ENCODE measurements around the gene SPDEF. TPM values are rescaled to one million over a fixed set of nuclear protein-coding genes. Genes with fewer than 3 reads are reported as not detected.
A peak's percentile ranks its signal among the peaks of the same experiment; 100 is the strongest.

The SPDEF gene
- total RNA-seq, 6 experiments from 2014 or later: not detected

- WGBS (ENCODE audit: insufficient coverage, low coverage, low lambda C conversion rate, missing lambda C conversion rate): 77% methylated on average over 9 of the region's 12 CpGs
- Histone ChIP-seq H3K4me3 (no peak overlapping the region), H3K36me3 (no peaks in the 10 kb centered on the region), H3K27ac (no peak overlapping the region), H3K9me3 (no peaks in the 10 kb centered on the region), H3K4me1 (peaks cover 0 to 9% (median 0%) of the 10 kb centered on the region in 4 donors), H3K27me3 (no peaks in the 10 kb centered on the region)
- ATAC-seq: no peak
- intact Hi-C loops (cut with DNase I): loop anchor here in 1 of 2 donors (10.0 kb wide), 1 partner anchor 63 kb away; the partner anchor contains the start of gene PACSIN1
- TF ChIP-seq POLR2A (IDR thresholded peaks at IDR 0.05) (no peak), CTCF (IDR thresholded peaks at IDR 0.05) (no peak)
- DNase-seq: no peak
These were observed 28.1 kb downstream of the SPDEF start for GRCh38 chr6:34527751-34528670.

- Histone ChIP-seq H3K27ac (no peak overlapping the region), H3K27me3 (no peaks in the 10 kb centered on the region), H3K4me3 (peak overlapping the region in 2 of 3 donors; percentile 21 to 22), H3K9me3 (no peaks in the 10 kb centered on the region), H3K36me3 (no peaks in the 10 kb centered on the region), H3K4me1 (peaks cover 0 to 9% (median 0%) of the 10 kb centered on the region in 4 donors)
- WGBS (ENCODE audit: insufficient coverage, low coverage, low lambda C conversion rate, missing lambda C conversion rate): 20% methylated on average over 9 of the region's 53 CpGs
- intact Hi-C loops (cut with DNase I): loop anchor here in 1 of 2 donors (10.0 kb wide), 1 partner anchor 62 kb away; the partner anchor contains the start of gene PACSIN1
- DNase-seq: peak; percentile 97
- no peak for TF ChIP-seq POLR2A (IDR thresholded peaks at IDR 0.05)
- TF ChIP-seq CTCF (IDR thresholded peaks at IDR 0.05): peak; percentile 75 to 89 (median 83)
- ATAC-seq: peak; percentile 94 to 99 (median 96)
These were observed 29.0 kb downstream of the SPDEF start for GRCh38 chr6:34526992-34527728.

GRCh38 chr6:34526241-34526972 is 29.7 kb downstream of the SPDEF start:
- Histone ChIP-seq H3K27me3 (no peaks in the 10 kb centered on the region), H3K27ac (no peak overlapping the region), H3K4me1 (peaks cover 0 to 9% (median 0%) of the 10 kb centered on the region in 4 donors), H3K4me3 (peak overlapping the region in 2 of 3 donors; percentile 21 to 22), H3K36me3 (no peaks in the 10 kb centered on the region), H3K9me3 (no peaks in the 10 kb centered on the region)
- ATAC-seq (no peak), DNase-seq (peak in 1 of 3 donors; percentile 53)
- no peak for TF ChIP-seq CTCF (IDR thresholded peaks at IDR 0.05)
- intact Hi-C loops (cut with DNase I): loop anchor here in 1 of 2 donors (10.0 kb wide), 1 partner anchor 62 kb away; the partner anchor contains the start of gene PACSIN1
- WGBS (ENCODE audit: insufficient coverage, low coverage, low lambda C conversion rate, missing lambda C conversion rate): 68% methylated on average over 13 of the region's 23 CpGs
